ENCODE measurements around the gene NDST1. TPM values are rescaled to one million over a fixed set of nuclear protein-coding genes. Genes with fewer than 3 reads are reported as not detected.

Gene NDST1
- polyA plus RNA-seq, 2 of the 4 experiments (the other 2 are of a cell fraction) = 24.4 to 50.8 TPM

DNA sequence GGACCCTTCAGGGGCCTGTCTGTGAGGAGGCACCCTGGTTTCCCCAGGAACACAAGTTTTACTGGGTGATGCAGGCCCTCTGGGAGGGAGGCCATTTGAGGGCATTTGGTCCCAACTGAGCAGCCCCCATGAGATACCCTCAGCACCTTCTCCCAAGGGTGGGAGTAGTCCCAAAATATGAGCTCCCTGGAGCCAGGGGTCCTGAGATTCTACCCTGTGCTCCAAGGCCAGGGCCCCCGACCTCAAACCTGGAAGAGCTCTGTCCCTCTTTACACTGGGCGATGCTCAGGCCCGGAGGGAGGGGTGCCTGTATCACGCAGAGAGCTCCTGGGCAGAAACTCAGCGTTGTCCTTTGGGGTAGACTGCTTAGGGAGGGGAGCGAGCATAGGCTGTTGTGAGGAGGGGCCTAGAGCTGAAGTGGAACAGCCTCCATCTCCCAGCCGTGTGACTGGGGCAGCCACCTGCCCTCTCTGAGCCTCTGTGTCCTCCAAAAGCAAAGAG lies 68.6 kb downstream of the NDST1 start:
- WGBS (ENCODE audit: missing lambda C conversion rate) = 90% methylated on average over 6 of the region's 7 CpGs
- Histone ChIP-seq H3K27ac (no peak overlapping the region), H3K4me3 (no peak overlapping the region), H3K4me2 (no peak overlapping the region), H3K9me3 (no peaks in the 10 kb centered on the region), H3K4me1 (no peaks in the 10 kb centered on the region)
- DNase-seq (ENCODE audit: low read depth in 1 of 2, low spot score in 1 of 2) (no peak), FAIRE-seq (no peak), ATAC-seq (no peak)
- no peak for TF ChIP-seq MAX (IDR thresholded peaks at IDR 0.05)
- no peak for TF ChIP-seq GATA3 (IDR thresholded peaks at IDR 0.05; ENCODE audit: borderline replicate concordance)
- TF ChIP-seq POLR2A (IDR thresholded peaks at IDR 0.05; ENCODE audit: low read length) = no peak
- TF ChIP-seq KDM1A (IDR thresholded peaks at IDR 0.05; ENCODE audit: low read depth) = no peak
- no peak for TF ChIP-seq MYC (IDR thresholded peaks at IDR 0.05; ENCODE audit: borderline replicate concordance, low read length)
- no peak for TF ChIP-seq ZSCAN20 (CRISPR knock-in tag; IDR thresholded peaks at IDR 0.05)
- TF ChIP-seq CHD4 (IDR thresholded peaks at IDR 0.05; ENCODE audit: borderline replicate concordance) = no peak
- no peak for TF ChIP-seq HEYL (CRISPR knock-in tag; IDR thresholded peaks at IDR 0.05)
- TF ChIP-seq POLR2AphosphoS2 (conservative IDR thresholded peaks at IDR 0.05; ENCODE audit: low read length) = no peak
- no peak for TF ChIP-seq ZFP36 (IDR thresholded peaks at IDR 0.05; ENCODE audit: borderline replicate concordance, partially characterized antibody)
- TF ChIP-seq, protein P1, sequence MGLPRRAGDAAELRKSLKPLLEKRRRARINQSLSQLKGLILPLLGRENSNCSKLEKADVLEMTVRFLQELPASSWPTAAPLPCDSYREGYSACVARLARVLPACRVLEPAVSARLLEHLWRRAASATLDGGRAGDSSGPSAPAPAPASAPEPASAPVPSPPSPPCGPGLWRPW (IDR thresholded peaks at IDR 0.05) = no peak
- no peak for TF ChIP-seq BHLHE40 (IDR thresholded peaks at IDR 0.05; ENCODE audit: low read depth, low read length)
- no peak for TF ChIP-seq NFE2L2 (conservative IDR thresholded peaks at IDR 0.05; ENCODE audit: low read length)
- no peak for TF ChIP-seq SMC3 (IDR thresholded peaks at IDR 0.05)
- no peak for TF ChIP-seq JUNB (IDR thresholded peaks at IDR 0.05)
- no peak for TF ChIP-seq HOXB13 (CRISPR knock-in tag; IDR thresholded peaks at IDR 0.05; ENCODE audit: low read depth)
- no peak for TF ChIP-seq FOXS1 (CRISPR knock-in tag; IDR thresholded peaks at IDR 0.05)
- POLR2A ChIA-PET = no interaction called here
- CTCF ChIA-PET = interaction anchor here (0.8 to 2.4 kb wide), 6 partner anchors 9 to 80 kb away, joined by 3 to 5 read pairs (median 4); no protein-coding TSS in a partner anchor

GRCh38 chr5:150577378-150578139 lies 69.6 kb downstream of the NDST1 start:
- no peak overlapping the region for H3K27ac ChIP-seq
- TF ChIP-seq EP300 (IDR thresholded peaks at IDR 0.05) (no peak), ZFP36 (IDR thresholded peaks at IDR 0.05; ENCODE audit: borderline replicate concordance, partially characterized antibody) (no peak), TP53 (CRISPR knock-in tag; IDR thresholded peaks at IDR 0.05) (no peak), RAD21 (conservative IDR thresholded peaks at IDR 0.05 in 1 of 2, IDR thresholded peaks at IDR 0.05 in 1 of 2) (no peak), JUNB (IDR thresholded peaks at IDR 0.05) (no peak), MAFK (IDR thresholded peaks at IDR 0.05; ENCODE audit: partially characterized antibody) (no peak), ESRRA (IDR thresholded peaks at IDR 0.05; ENCODE audit: borderline replicate concordance, low read length) (no peak), CHD2 (IDR thresholded peaks at IDR 0.05; ENCODE audit: low read length, partially characterized antibody) (no peak), ZC3H11A (IDR thresholded peaks at IDR 0.05) (no peak), FOXS1 (CRISPR knock-in tag; IDR thresholded peaks at IDR 0.05) (no peak), HDAC2 (IDR thresholded peaks at IDR 0.05) (no peak), NPAS2 (CRISPR knock-in tag; IDR thresholded peaks at IDR 0.05; ENCODE audit: borderline replicate concordance) (no peak)
- TF ChIP-seq, protein P2, sequence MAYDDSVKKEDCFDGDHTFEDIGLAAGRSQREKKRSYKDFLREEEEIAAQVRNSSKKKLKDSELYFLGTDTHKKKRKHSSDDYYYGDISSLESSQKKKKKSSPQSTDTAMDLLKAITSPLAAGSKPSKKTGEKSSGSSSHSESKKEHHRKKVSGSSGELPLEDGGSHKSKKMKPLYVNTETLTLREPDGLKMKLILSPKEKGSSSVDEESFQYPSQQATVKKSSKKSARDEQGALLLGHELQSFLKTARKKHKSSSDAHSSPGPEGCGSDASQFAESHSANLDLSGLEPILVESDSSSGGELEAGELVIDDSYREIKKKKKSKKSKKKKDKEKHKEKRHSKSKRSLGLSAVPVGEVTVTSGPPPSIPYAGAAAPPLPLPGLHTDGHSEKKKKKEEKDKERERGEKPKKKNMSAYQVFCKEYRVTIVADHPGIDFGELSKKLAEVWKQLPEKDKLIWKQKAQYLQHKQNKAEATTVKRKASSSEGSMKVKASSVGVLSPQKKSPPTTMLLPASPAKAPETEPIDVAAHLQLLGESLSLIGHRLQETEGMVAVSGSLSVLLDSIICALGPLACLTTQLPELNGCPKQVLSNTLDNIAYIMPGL (CRISPR knock-in tag; IDR thresholded peaks at IDR 0.05; ENCODE audit: borderline replicate concordance) = no peak
- DNase-seq (ENCODE audit: low read depth in 1 of 2, low spot score in 1 of 2) (no peak), ATAC-seq (no peak), FAIRE-seq (no peak)
- H3K4me2 ChIP-seq = no peak overlapping the region
- 89% methylated on average over 10 of the region's 10 CpGs for WGBS (ENCODE audit: missing lambda C conversion rate)
- H3K4me3 ChIP-seq = no peak overlapping the region
- ChIA-PET CTCF (interaction anchor here (1.1 to 2.4 kb wide), 5 partner anchors 13 to 79 kb away, joined by 3 to 6 read pairs (median 4); no protein-coding TSS in a partner anchor), POLR2A (no interaction called here)
- H3K9me3 ChIP-seq = no peaks in the 10 kb centered on the region
- peaks cover 4% of the 10 kb centered on the region; the same call in 1 of the 3 replicates for H3K4me1 ChIP-seq
